Activated B cell treated with CpG ODN at 0.5 μM for 24 hours (primary cell): Measurements from ENCODE around the gene LSM14B. TPM values are rescaled to one million over a fixed set of nuclear protein-coding genes. Genes with fewer than 3 reads are reported as not detected.

Source experiments
- ATAC-seq: fragments of 200-7000 bp; cut with Tn5 transposase; one replicate; pipeline ENCODE4 v1.10.0; 2021; ENCODE audit warnings: low read depth, mild to moderate bottlenecking, moderate library complexity
- CTCF ChIA-PET: fragments of 350-600 bp; sonication (Branson Sonifier 250); formaldehyde crosslinking; loops from one replicate; lab custom pipeline; 2021; ENCODE audit warnings: antibody characterized with exemption; lab: Charles Lee
- POLR2A ChIA-PET: fragments of 350-600 bp; sonication (Branson Sonifier 250); formaldehyde crosslinking; loops from one replicate; lab custom pipeline; 2021; ENCODE audit warnings: antibody characterized with exemption; lab: Charles Lee
- DNase-seq: peaks from one replicate; pipeline ENCODE4 v3.0.0; 2022
- H3K27ac Mint-ChIP-seq: one replicate; pipeline ENCODE4 v1.8.0; 2020; ENCODE audit warnings: mixed read lengths
- H3K27me3 Mint-ChIP-seq: one replicate; pipeline ENCODE4 v1.8.0; 2021; ENCODE audit warnings: mixed read lengths
- H3K36me3 Mint-ChIP-seq: one replicate; pipeline ENCODE4 v1.8.0; 2021; ENCODE audit warnings: low read depth, mixed read lengths
- H3K4me1 Mint-ChIP-seq: one replicate; pipeline ENCODE4 v1.8.0; 2021; ENCODE audit warnings: mixed read lengths
- H3K4me3 Mint-ChIP-seq: one replicate; pipeline ENCODE4 v1.8.0; 2020; ENCODE audit warnings: mild to moderate bottlenecking, mixed read lengths
- H3K9me3 Mint-ChIP-seq: one replicate; pipeline ENCODE4 v1.8.0; 2020; ENCODE audit warnings: mixed read lengths
- CTCF ChIP-seq: fragments of 200-600 bp; IDR thresholded peaks from one replicate; pipeline ENCODE4 v1.8.0; 2022; ENCODE audit warnings: antibody characterized with exemption, mild to moderate bottlenecking
- intact Hi-C: fragments of 100-400 bp; cut with micrococcal nuclease; formaldehyde crosslinking; loops from one replicate; pipeline ENCODE4 v1.15.1; 2024
- total RNA-seq: library from RNA; stranded (reverse); gene quantifications from 2 replicates; pipeline ENCODE4 v1.2.3, GENCODE V29; 2022

Gene LSM14B
- total RNA-seq, 1 donor from 2014 or later, result 36.4 TPM

GRCh38 chr20:62148908-62149314, 26.6 kb downstream of the LSM14B start:
- CTCF ChIA-PET, result no interaction called here
- ATAC-seq (no peak), DNase-seq (no peak)
- Mint-ChIP-seq H3K9me3 (peaks cover 3% of the 10 kb centered on the region), H3K27me3 (no peaks in the 10 kb centered on the region), H3K27ac (no peak overlapping the region), H3K36me3 (peaks cover 10% of the 10 kb centered on the region), H3K4me1 (peaks cover 13% of the 10 kb centered on the region), H3K4me3 (no peak overlapping the region)
- no peak for TF ChIP-seq CTCF
- intact Hi-C loops, result no loop called here
- POLR2A ChIA-PET, result no interaction called here

GRCh38 chr20:62149532-62150309, 27.4 kb downstream of the LSM14B start:
- CTCF ChIA-PET, result no interaction called here
- peaks cover 3% of the 10 kb centered on the region for H3K9me3 Mint-ChIP-seq
- peaks cover 9% of the 10 kb centered on the region for H3K4me1 Mint-ChIP-seq
- intact Hi-C loops, result no loop called here
- no peaks in the 10 kb centered on the region for H3K27me3 Mint-ChIP-seq
- DNase-seq (no peak), ATAC-seq (no peak)
- POLR2A ChIA-PET, result interaction anchor here (0.6 kb wide), 1 partner anchor 38 kb away, joined by 5 read pairs; no protein-coding TSS in a partner anchor
- no peak overlapping the region for H3K4me3 Mint-ChIP-seq
- peaks cover 17% of the 10 kb centered on the region for H3K36me3 Mint-ChIP-seq
- no peak overlapping the region for H3K27ac Mint-ChIP-seq
- TF ChIP-seq CTCF, result no peak

GRCh38 chr20:62150310-62150575, 28.0 kb downstream of the LSM14B start:
- DNase-seq (no peak), ATAC-seq (no peak)
- Mint-ChIP-seq H3K27me3 (no peaks in the 10 kb centered on the region), H3K36me3 (peaks cover 19% of the 10 kb centered on the region), H3K9me3 (peaks cover 3% of the 10 kb centered on the region), H3K27ac (no peak overlapping the region), H3K4me3 (no peak overlapping the region), H3K4me1 (peaks cover 4% of the 10 kb centered on the region)
- TF ChIP-seq CTCF, result no peak
- intact Hi-C loops, result no loop called here
- ChIA-PET POLR2A (interaction anchor here (0.6 kb wide), 1 partner anchor 37 kb away, joined by 5 read pairs; no protein-coding TSS in a partner anchor), CTCF (no interaction called here)

- Mint-ChIP-seq H3K36me3 (peaks cover 23% of the 10 kb centered on the region), H3K4me1 (peaks cover 3% of the 10 kb centered on the region), H3K9me3 (peaks cover 3% of the 10 kb centered on the region), H3K27ac (no peak overlapping the region), H3K4me3 (no peak overlapping the region), H3K27me3 (no peaks in the 10 kb centered on the region)
- intact Hi-C loops, result no loop called here
- CTCF ChIA-PET, result interaction anchor here (2.1 kb wide), 1 partner anchor 140 kb away, joined by 6 read pairs; no protein-coding TSS in a partner anchor
- no peak for ATAC-seq
- DNase-seq, result no peak
- no peak for TF ChIP-seq CTCF
- POLR2A ChIA-PET, result no interaction called here
Measured at GRCh38 chr20:62151225-62151624, 28.9 kb downstream of the LSM14B start.

- H3K27me3 Mint-ChIP-seq, result no peaks in the 10 kb centered on the region
- peaks cover 5% of the 10 kb centered on the region for H3K4me1 Mint-ChIP-seq
- H3K36me3 Mint-ChIP-seq, result peaks cover 23% of the 10 kb centered on the region
- no peak overlapping the region for H3K4me3 Mint-ChIP-seq
- ChIA-PET CTCF (interaction anchor here (2.1 kb wide), 1 partner anchor 141 kb away, joined by 6 read pairs; no protein-coding TSS in a partner anchor), POLR2A (no interaction called here)
- no peak for DNase-seq
- ATAC-seq, result no peak
- intact Hi-C loops, result no loop called here
- H3K9me3 Mint-ChIP-seq, result peaks cover 3% of the 10 kb centered on the region
- H3K27ac Mint-ChIP-seq, result no peak overlapping the region
- no peak for TF ChIP-seq CTCF
Measured at GRCh38 chr20:62151835-62152364, 29.6 kb downstream of the LSM14B start.
